Neutrophil (primary cell): ENCODE measurements around the gene SHB.

Experiments
- H3K27ac ChIP-seq: fragments of 200-600 bp; sonication (generic); 2 replicates; pipeline ENCODE4 v1.5.1; 2016; ENCODE audit warnings: mild to moderate bottlenecking, moderate library complexity
- H3K27me3 ChIP-seq: fragments of 200-600 bp; sonication (generic); 2 replicates; pipeline ENCODE4 v1.6.0; 2016; ENCODE audit warnings: mild to moderate bottlenecking
- H3K36me3 ChIP-seq: fragments of 200-600 bp; sonication (generic); 2 replicates; pipeline ENCODE4 v1.5.1; 2017
- H3K4me1 ChIP-seq, 2 experiments: fragments of 200-600 bp in 1 of 2; sonication (generic) in 1 of 2; 1 replicate in 1 of 2; 2 replicates in 1 of 2; pipeline versions ENCODE4 v1.5.1 to v1.6.1; 2013 to 2016; ENCODE audit warnings: low read depth in 1 of 2, low read length in 1 of 2, mild to moderate bottlenecking in 1 of 2, moderate library complexity in 1 of 2; ENCODE audit not compliant: control insufficient read depth in 1 of 2, insufficient read depth in 1 of 2
- H3K4me3 ChIP-seq, 2 experiments: fragments of 200-600 bp in 1 of 2; sonication (generic) in 1 of 2; 1 replicate in 1 of 2; 2 replicates in 1 of 2; pipeline ENCODE4 v1.5.1; 2013 to 2016; ENCODE audit warnings: low read depth in 1 of 2, low read length in 1 of 2, mild to moderate bottlenecking in 1 of 2, moderate library complexity in 1 of 2
- H3K9me3 ChIP-seq: fragments of 200-600 bp; sonication (generic); 2 replicates; pipeline ENCODE4 v1.5.1; 2016
- TF ChIP-seq, protein P1 (sequence below): fragments of 200-600 bp; sonication (generic); IDR thresholded peaks from 2 replicates; pipeline ENCODE4 v1.5.1; 2016; ENCODE audit warnings: antibody characterized with exemption

Gene SHB

DNA sequence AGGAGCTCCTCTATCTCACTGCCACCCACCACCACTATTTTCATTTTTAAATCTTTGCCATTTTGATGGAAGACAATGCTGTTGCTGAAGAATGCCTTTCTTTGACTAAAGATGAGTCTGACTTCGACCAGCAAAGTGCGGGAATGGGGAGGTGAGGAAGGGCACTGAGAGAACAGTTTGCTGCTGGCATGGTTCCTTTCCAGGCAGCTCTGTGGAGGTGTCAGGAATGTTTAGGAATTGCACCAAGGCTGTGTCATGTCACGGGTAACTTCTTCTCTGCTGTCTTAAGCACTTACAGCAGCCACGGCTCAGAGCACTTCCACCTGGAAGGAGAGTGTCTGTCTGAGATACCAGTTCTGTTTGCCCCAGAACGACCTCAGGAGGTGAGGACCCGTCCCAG lies 41.4 kb upstream of the SHB start:
- Histone ChIP-seq H3K27ac (no peak overlapping the region), H3K4me1 (no peaks in the 10 kb centered on the region), H3K27me3 (peaks cover 24% of the 10 kb centered on the region), H3K36me3 (no peaks in the 10 kb centered on the region), H3K9me3 (no peaks in the 10 kb centered on the region), H3K4me3 (no peak overlapping the region)
- TF ChIP-seq, protein P1, sequence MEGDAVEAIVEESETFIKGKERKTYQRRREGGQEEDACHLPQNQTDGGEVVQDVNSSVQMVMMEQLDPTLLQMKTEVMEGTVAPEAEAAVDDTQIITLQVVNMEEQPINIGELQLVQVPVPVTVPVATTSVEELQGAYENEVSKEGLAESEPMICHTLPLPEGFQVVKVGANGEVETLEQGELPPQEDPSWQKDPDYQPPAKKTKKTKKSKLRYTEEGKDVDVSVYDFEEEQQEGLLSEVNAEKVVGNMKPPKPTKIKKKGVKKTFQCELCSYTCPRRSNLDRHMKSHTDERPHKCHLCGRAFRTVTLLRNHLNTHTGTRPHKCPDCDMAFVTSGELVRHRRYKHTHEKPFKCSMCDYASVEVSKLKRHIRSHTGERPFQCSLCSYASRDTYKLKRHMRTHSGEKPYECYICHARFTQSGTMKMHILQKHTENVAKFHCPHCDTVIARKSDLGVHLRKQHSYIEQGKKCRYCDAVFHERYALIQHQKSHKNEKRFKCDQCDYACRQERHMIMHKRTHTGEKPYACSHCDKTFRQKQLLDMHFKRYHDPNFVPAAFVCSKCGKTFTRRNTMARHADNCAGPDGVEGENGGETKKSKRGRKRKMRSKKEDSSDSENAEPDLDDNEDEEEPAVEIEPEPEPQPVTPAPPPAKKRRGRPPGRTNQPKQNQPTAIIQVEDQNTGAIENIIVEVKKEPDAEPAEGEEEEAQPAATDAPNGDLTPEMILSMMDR, result no peak

DNA sequence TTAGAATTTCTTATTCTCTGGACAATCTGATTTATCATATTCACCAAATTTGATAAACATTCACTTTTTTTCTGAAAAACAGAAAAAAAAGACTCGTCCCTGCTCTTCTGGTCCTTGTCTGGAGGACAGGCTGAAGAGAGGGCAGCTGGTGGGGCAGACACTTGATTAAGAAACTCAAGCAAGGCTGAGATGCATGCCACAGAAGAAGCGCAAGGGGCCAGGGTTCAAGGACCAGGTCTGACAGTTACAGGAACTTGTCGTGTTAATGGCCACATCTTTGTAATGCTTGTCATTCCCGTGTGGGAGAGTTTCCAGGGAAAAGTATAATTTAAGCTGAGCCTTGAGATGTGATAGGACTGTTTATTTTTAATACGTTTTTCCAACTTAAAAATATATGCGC lies 40.6 kb upstream of the SHB start:
- no peaks in the 10 kb centered on the region for H3K9me3 ChIP-seq
- TF ChIP-seq, protein P1, result no peak

DNA sequence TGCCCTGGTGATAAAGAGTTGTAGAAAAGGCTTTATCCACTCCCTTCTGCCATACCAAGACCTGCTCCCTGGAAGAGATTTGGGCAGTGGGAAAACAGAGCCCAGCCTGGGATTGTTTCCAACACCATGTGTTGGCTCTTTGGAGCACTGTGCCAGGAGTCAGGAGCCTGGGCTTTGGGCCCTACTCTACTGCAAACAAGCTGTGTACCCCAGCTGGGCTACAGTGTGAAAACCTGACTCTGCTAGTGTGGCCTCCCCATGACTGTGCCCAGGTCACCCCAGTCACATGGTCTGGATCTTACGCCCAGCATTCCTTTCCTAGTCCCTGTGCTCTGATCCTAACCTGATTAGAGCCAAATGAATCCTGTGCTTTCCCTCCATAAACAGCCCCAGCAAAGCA lies 39.3 kb upstream of the SHB start:
- no peak overlapping the region for H3K4me3 ChIP-seq
- peaks cover 31% of the 10 kb centered on the region for H3K27me3 ChIP-seq
- H3K36me3 ChIP-seq, result no peaks in the 10 kb centered on the region
- TF ChIP-seq, protein P1, result no peak
- H3K27ac ChIP-seq, result no peak overlapping the region
- no peaks in the 10 kb centered on the region for H3K4me1 ChIP-seq
- H3K9me3 ChIP-seq, result no peaks in the 10 kb centered on the region

More for the DNA sequence above, 40.6 kb upstream of the SHB start:
- Histone ChIP-seq H3K4me3 (no peak overlapping the region), H3K27ac (no peak overlapping the region), H3K27me3 (peaks cover 24% of the 10 kb centered on the region), H3K36me3 (no peaks in the 10 kb centered on the region), H3K4me1 (no peaks in the 10 kb centered on the region)

DNA sequence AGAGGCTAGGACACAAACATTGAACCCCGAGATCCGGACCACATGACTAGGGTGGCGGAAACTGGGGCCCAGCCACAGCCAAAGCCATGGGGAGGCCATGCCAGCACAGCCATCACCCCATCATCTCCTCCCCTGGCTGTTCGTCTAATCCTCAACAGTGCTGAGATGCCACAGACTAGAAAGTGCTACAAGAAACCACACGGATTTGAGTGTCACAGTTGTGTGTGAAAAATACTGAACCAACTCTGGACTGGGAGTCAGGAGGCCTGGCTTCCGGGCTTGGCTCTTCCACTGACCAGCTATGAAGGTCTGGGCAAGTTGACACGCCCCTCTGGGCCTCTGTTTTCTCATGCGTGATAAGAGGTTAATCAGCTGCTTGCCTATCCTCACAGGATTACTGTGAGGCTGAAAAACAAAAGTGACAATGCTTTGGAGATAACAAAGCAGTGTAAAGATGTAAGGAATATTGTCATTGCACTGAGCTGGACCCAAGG lies 38.8 kb upstream of the SHB start:
- H3K27me3 ChIP-seq, result peaks cover 27% of the 10 kb centered on the region

DNA sequence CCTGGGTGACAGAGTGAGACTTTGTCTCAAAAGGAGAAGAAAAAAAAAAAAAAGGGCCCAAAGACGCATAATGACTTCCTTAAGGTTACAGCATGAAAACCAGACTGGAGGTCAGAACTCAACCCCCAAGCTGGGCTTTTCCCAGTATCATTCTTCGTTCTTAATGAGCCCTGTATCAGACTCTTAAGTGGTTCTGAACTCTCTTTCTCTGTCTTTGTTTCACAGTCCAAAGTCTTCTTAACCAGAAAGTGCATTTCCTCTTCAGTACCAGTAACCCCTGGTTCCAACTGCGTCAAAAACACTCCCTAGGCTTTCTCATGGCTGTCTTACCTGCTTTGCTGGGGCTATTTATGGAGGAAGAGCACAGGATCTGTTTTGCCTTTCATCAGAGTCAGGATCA lies 38.4 kb upstream of the SHB start:
- Histone ChIP-seq H3K27ac (no peak overlapping the region), H3K4me3 (no peak overlapping the region), H3K36me3 (no peaks in the 10 kb centered on the region), H3K4me1 (no peaks in the 10 kb centered on the region), H3K9me3 (no peaks in the 10 kb centered on the region), H3K27me3 (peaks cover 22% of the 10 kb centered on the region)
- TF ChIP-seq, protein P1, result no peak

More for the DNA sequence above, 38.8 kb upstream of the SHB start:
- Histone ChIP-seq H3K36me3 (no peaks in the 10 kb centered on the region), H3K9me3 (no peaks in the 10 kb centered on the region), H3K27ac (no peak overlapping the region), H3K4me3 (no peak overlapping the region), H3K4me1 (no peaks in the 10 kb centered on the region)
- TF ChIP-seq, protein P1, result no peak

DNA sequence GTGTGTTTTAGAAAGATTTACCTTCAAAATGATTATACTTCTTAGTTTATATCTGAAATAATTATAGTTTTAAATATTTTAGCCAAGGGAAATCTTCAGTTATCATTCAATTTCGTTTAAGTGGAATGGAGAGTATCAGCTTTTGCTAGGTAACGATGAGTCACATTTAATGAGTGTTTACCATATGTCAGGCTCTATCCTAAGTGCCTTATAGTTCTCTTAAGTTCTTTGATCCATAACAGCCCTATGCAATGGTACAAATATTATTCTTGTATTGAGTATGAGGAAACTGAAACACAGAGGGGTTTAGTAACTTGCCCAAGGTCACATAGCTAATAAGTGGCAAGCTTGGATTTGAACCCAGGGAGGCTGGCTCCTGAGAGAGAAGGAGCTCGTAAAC lies 37.5 kb upstream of the SHB start:
- TF ChIP-seq, protein P1, result no peak
- no peak overlapping the region for H3K27ac ChIP-seq
- H3K36me3 ChIP-seq, result no peaks in the 10 kb centered on the region
- no peaks in the 10 kb centered on the region for H3K9me3 ChIP-seq
- peaks cover 22% of the 10 kb centered on the region for H3K27me3 ChIP-seq
- no peak overlapping the region for H3K4me3 ChIP-seq
- H3K4me1 ChIP-seq, result no peaks in the 10 kb centered on the region
